ENCODE results near the gene FADS2.

The FADS2 gene

GRCh38 chr11:61891331-61892084 lies 63.4 kb downstream of the FADS2 start, which contains the start of gene FADS3:
Gene FADS3, minus strand, starts transcription at chr11:61891545. Its CDS starts 164 bp downstream, at chr11:61891381.
- peak; percentile 91 for DNase-seq

- no peak for DNase-seq
Measured at GRCh38 chr11:61892085-61892370, 63.9 kb downstream of the FADS2 start.

- no peak for DNase-seq
Measured at GRCh38 chr11:61893981-61894380, 65.9 kb downstream of the FADS2 start.

GRCh38 chr11:61895046-61895717 lies 67.1 kb downstream of the FADS2 start:
- no peak for DNase-seq

GRCh38 chr11:61895718-61896059 lies 67.6 kb downstream of the FADS2 start:
- no peak for DNase-seq

- no peak for DNase-seq
Measured at GRCh38 chr11:61896665-61897386, 68.7 kb downstream of the FADS2 start.

GRCh38 chr11:61897387-61898246 lies 69.5 kb downstream of the FADS2 start:
- peak; percentile 81 for DNase-seq

GRCh38 chr11:61898247-61898582 lies 70.1 kb downstream of the FADS2 start:
- no peak for DNase-seq

- peak; percentile 85 for DNase-seq
Measured at GRCh38 chr11:61899146-61899841, 71.2 kb downstream of the FADS2 start.

- no peak for DNase-seq
Measured at GRCh38 chr11:61900251-61900650, 72.2 kb downstream of the FADS2 start.

- DNase-seq = no peak
Measured at GRCh38 chr11:61901397-61901796, 73.3 kb downstream of the FADS2 start.

- no peak for DNase-seq
Measured at GRCh38 chr11:61902313-61902712, 74.2 kb downstream of the FADS2 start.

GRCh38 chr11:61903845-61904244 lies 75.7 kb downstream of the FADS2 start:
- DNase-seq = no peak

- peak; percentile 39 for DNase-seq
Measured at GRCh38 chr11:61904539-61905048, 76.5 kb downstream of the FADS2 start.

GRCh38 chr11:61905067-61905696 lies 77.1 kb downstream of the FADS2 start:
- DNase-seq = no peak

GRCh38 chr11:61905801-61906521 lies 77.9 kb downstream of the FADS2 start:
- DNase-seq = no peak

- no peak for DNase-seq
Measured at GRCh38 chr11:61906522-61906909, 78.4 kb downstream of the FADS2 start.

GRCh38 chr11:61907282-61907681 lies 79.2 kb downstream of the FADS2 start:
- DNase-seq = no peak

- DNase-seq = no peak
Measured at GRCh38 chr11:61907871-61908729, 80.0 kb downstream of the FADS2 start.

GRCh38 chr11:61908730-61909316 lies 80.7 kb downstream of the FADS2 start:
- no peak for DNase-seq
